CD14-positive monocyte (primary cell): ENCODE data around the gene TNFRSF9. TPM values are rescaled to one million over a fixed set of nuclear protein-coding genes. Genes with fewer than 3 reads are reported as not detected.

ENCODE experiments used
- DNase-seq, 3 donors: peaks; one replicate each; pipeline ENCODE4 v3.0.0-alpha.2; 2011 to 2022
- H2AFZ ChIP-seq: 2 replicates; pipeline ENCODE4 v1.6.0; 2012; ENCODE audit warnings: mild to moderate bottlenecking, low read depth, low read length, inconsistent platforms; ENCODE audit not compliant: insufficient read depth, poor library complexity, severe bottlenecking
- H3K27ac ChIP-seq, 2 donors: 1 replicate in 1 of 2; 2 replicates in 1 of 2; pipeline ENCODE4 v1.5.1; 2012 to 2013; ENCODE audit warnings: low read length in 2 of 2, control low read depth in 1 of 2, inconsistent platforms in 1 of 2, low read depth in 1 of 2, mild to moderate bottlenecking in 1 of 2
- H3K27me3 ChIP-seq, 2 donors: one replicate each; pipeline versions ENCODE4 v1.6.0 to v1.6.1; 2011 to 2013; ENCODE audit warnings: low read length in 2 of 2; ENCODE audit not compliant: control insufficient read depth in 2 of 2, insufficient read depth in 2 of 2
- H3K36me3 ChIP-seq, 2 donors: replicated peaks in 1 of 2; 1 replicate in 1 of 2; 2 replicates in 1 of 2; pipeline versions ENCODE4 v1.5.1 to v1.6.1; 2012 to 2013; ENCODE audit warnings: low read length in 2 of 2, control low read depth in 1 of 2, inconsistent platforms in 1 of 2, mild to moderate bottlenecking in 1 of 2; ENCODE audit not compliant: insufficient read depth in 2 of 2, control insufficient read depth in 1 of 2
- H3K4me1 ChIP-seq, 2 donors: 1 replicate in 1 of 2; 2 replicates in 1 of 2; pipeline versions ENCODE4 v1.5.1 to v1.6.1; 2012 to 2013; ENCODE audit warnings: low read length in 2 of 2, control low read depth in 1 of 2, inconsistent platforms in 1 of 2, mild to moderate bottlenecking in 1 of 2, moderate library complexity in 1 of 2; ENCODE audit not compliant: insufficient read depth in 2 of 2, control insufficient read depth in 1 of 2
- H3K4me2 ChIP-seq: replicated peaks from 2 replicates; pipeline ENCODE3; 2012; ENCODE audit warnings: low read length, moderate library complexity, mild to moderate bottlenecking; ENCODE audit not compliant: poor library complexity, severe bottlenecking; ENCODE audit errors: extremely low read depth
- H3K4me3 ChIP-seq, 3 experiments: fragments of 200-600 bp in 1 of 3; sonication (generic) in 1 of 3; replicated peaks in 1 of 3; 1 replicate in 2 of 3; 2 replicates in 1 of 3; pipeline ENCODE4 v1.5.1; 2011 to 2013; ENCODE audit warnings: low read length in 3 of 3, mild to moderate bottlenecking in 3 of 3, control low read depth in 2 of 3, low read depth in 2 of 3, inconsistent platforms in 1 of 3, moderate library complexity in 1 of 3
- H3K79me2 ChIP-seq: 2 replicates; pipeline ENCODE4 v1.6.0; 2012; ENCODE audit warnings: mild to moderate bottlenecking, control low read depth, inconsistent platforms, low read length, moderate library complexity; ENCODE audit not compliant: insufficient read depth
- H3K9ac ChIP-seq: 2 replicates; pipeline ENCODE4 v1.6.0; 2017; ENCODE audit warnings: low read length, mild to moderate bottlenecking; ENCODE audit not compliant: insufficient read depth, poor library complexity, severe bottlenecking
- H3K9me3 ChIP-seq, 2 donors: replicated peaks in 1 of 2; 1 replicate in 1 of 2; 2 replicates in 1 of 2; pipeline versions ENCODE4 v1.5.1 to v1.6.1; 2012 to 2013; ENCODE audit warnings: low read length in 2 of 2, control low read depth in 1 of 2; ENCODE audit not compliant: control insufficient read depth in 1 of 2, insufficient read depth in 1 of 2
- H4K20me1 ChIP-seq: 2 replicates; pipeline ENCODE4 v1.6.0; 2012; ENCODE audit warnings: mild to moderate bottlenecking, low read length, control low read depth, moderate library complexity; ENCODE audit not compliant: insufficient read depth
- H3K27ac Mint-ChIP-seq, 7 donors: one replicate each; pipeline ENCODE4 v1.8.0; 2020; ENCODE audit warnings: mild to moderate bottlenecking in 7 of 7, mixed read lengths in 7 of 7, moderate library complexity in 6 of 7, inconsistent platforms in 2 of 7
- H3K27me3 Mint-ChIP-seq, 3 donors: one replicate each; pipeline ENCODE4 v1.8.0; 2021 to 2022; ENCODE audit warnings: low read depth in 3 of 3, mild to moderate bottlenecking in 3 of 3, mixed read lengths in 3 of 3, moderate library complexity in 3 of 3, inconsistent platforms in 1 of 3
- H3K36me3 Mint-ChIP-seq, 2 donors: one replicate each; pipeline ENCODE4 v1.8.0; 2020; ENCODE audit warnings: mixed read lengths in 2 of 2, inconsistent platforms in 1 of 2, mild to moderate bottlenecking in 1 of 2
- H3K4me1 Mint-ChIP-seq: one replicate; pipeline ENCODE4 v1.8.0; 2020; ENCODE audit warnings: mild to moderate bottlenecking, mixed read lengths
- H3K4me3 Mint-ChIP-seq, 2 donors: one replicate each; pipeline ENCODE4 v1.8.0; 2020; ENCODE audit warnings: mild to moderate bottlenecking in 2 of 2, mixed read lengths in 2 of 2, moderate library complexity in 1 of 2
- H3K9me3 Mint-ChIP-seq, 7 donors: one replicate each; pipeline ENCODE4 v1.8.0; 2020 to 2022; ENCODE audit warnings: mixed read lengths in 7 of 7, mild to moderate bottlenecking in 6 of 7, moderate library complexity in 6 of 7, inconsistent platforms in 2 of 7
- WGBS: methylation state at CpG from one replicate; pipeline ENCODE4 v1.1.5; 2013; ENCODE audit warnings: missing lambda C conversion rate; ENCODE audit not compliant: insufficient coverage; 5-methylcytosine and 5-hydroxymethylcytosine counted together
- intact Hi-C, 2 donors: fragments of 100-400 bp; cut with micrococcal nuclease; formaldehyde crosslinking; loops; one replicate each; pipeline versions ENCODE4 v1.15.0 to v1.15.1; 2023
- polyA plus RNA-seq, 3 donors: library from polyadenylated mRNA; depleted of rRNA in 1 of 3; unstranded in 2 of 3; stranded (reverse) in 1 of 3; fragments of 300-500 nt in 2 of 3; fragments of >200 nt in 1 of 3; fragmentation: Illumina TruSeq in 2 of 3; gene quantifications; 1 replicate in 2 of 3; 2 replicates in 1 of 3; pipeline ENCODE4 v1.2.3, GENCODE V29; 2012 to 2021
- TF ChIP-seq, protein P1 (sequence below): fragments of 200-600 bp; IDR thresholded peaks from one replicate; pipeline ENCODE4 v1.8.0; 2022; ENCODE audit warnings: antibody characterized with exemption, mild to moderate bottlenecking

The TNFRSF9 gene
- polyA plus RNA-seq, 3 donors: 1.1 to 2.6 (median 2.6) TPM

DNA sequence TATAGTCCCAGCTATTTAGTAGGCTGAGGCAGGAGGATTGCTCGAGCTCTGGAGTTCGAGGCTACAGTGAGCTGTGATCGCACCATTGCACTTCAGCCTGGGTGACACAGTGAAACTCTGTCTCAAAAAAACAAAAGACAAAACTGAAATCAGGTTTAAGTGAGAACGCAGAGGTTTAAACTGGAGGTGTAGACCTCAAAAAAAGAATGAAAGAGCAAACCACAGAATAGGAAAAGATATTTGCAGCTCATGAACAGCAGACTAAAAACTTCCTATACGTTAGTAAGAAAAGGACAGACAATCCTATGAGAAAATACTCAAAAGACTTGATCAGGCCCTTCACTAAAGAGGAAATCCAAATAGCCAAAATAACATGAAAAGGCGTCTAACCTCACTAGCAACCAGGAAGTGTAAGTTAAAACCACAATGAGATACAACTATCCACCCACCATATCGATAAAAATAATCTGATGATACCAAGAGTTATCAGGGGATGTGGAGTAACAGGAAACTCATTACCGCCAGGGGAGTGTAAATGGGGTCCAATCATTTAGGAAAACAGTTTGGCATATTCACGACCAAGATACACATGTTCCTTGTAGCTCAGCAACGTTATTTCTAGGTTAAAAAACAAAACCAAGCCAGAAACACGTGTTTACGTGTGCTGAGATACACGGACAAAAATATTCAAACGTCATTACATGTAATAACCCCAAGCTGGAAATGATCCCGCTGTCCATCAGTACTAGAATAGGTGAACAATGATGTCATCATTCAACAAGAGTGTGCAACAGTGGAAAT lies 9.8 kb downstream of the TNFRSF9 start:
- Mint-ChIP-seq H3K36me3 (peaks cover 0 to 3% of the 10 kb centered on the region in 2 donors), H3K9me3 (no peaks in the 10 kb centered on the region), H3K27ac (peak overlapping the region in 1 of 7 donors; percentile 48), H3K4me1 (peaks cover 12% of the 10 kb centered on the region), H3K4me3 (peak overlapping the region in 1 of 2 donors; percentile 46), H3K27me3 (peaks cover 2 to 7% (median 4%) of the 10 kb centered on the region in 3 donors)
- Histone ChIP-seq H3K4me3 (no peak overlapping the region), H3K36me3 (no peaks in the 10 kb centered on the region), H3K27ac (no peak overlapping the region), H3K4me1 (peaks cover 10 to 13% of the 10 kb centered on the region in 2 donors), H3K4me2 (no peak overlapping the region), H3K79me2 (no peaks in the 10 kb centered on the region), H2AFZ (peak overlapping the region; percentile 21), H4K20me1 (no peaks in the 10 kb centered on the region), H3K27me3 (no peaks in the 10 kb centered on the region), H3K9ac (no peak overlapping the region), H3K9me3 (no peaks in the 10 kb centered on the region)
- intact Hi-C loops: no loop called here
- TF ChIP-seq, protein P1, sequence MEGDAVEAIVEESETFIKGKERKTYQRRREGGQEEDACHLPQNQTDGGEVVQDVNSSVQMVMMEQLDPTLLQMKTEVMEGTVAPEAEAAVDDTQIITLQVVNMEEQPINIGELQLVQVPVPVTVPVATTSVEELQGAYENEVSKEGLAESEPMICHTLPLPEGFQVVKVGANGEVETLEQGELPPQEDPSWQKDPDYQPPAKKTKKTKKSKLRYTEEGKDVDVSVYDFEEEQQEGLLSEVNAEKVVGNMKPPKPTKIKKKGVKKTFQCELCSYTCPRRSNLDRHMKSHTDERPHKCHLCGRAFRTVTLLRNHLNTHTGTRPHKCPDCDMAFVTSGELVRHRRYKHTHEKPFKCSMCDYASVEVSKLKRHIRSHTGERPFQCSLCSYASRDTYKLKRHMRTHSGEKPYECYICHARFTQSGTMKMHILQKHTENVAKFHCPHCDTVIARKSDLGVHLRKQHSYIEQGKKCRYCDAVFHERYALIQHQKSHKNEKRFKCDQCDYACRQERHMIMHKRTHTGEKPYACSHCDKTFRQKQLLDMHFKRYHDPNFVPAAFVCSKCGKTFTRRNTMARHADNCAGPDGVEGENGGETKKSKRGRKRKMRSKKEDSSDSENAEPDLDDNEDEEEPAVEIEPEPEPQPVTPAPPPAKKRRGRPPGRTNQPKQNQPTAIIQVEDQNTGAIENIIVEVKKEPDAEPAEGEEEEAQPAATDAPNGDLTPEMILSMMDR: no peak
- 93% methylated on average over 4 of the region's 15 CpGs for WGBS
- no peak for DNase-seq

DNA sequence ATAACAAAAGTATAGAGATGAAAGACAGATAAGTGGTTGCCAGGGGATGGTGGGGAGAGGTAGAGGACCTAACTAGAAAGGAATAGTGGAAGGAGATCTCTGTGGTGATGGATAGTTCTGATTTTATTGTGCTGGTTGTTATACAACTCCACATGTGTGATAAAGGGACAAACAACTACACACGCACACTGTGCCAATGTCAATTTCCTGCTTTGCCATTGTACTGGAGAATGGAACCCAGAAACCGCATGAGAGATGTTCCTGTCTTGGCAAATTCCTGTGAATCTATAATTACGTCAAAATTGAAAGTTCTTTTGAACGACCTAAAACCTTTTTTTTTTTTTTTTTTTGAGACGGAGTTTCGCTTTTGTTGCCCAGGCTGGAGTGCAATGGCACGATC lies 11.0 kb downstream of the TNFRSF9 start:
- 85% methylated on average over 3 of the region's 7 CpGs for WGBS
- Mint-ChIP-seq H3K27ac (no peak overlapping the region), H3K4me1 (peaks cover 12% of the 10 kb centered on the region), H3K27me3 (peaks cover 1 to 7% (median 6%) of the 10 kb centered on the region in 3 donors), H3K36me3 (peaks cover 0 to 3% of the 10 kb centered on the region in 2 donors), H3K9me3 (no peaks in the 10 kb centered on the region), H3K4me3 (no peak overlapping the region)
- no peak for DNase-seq
- Histone ChIP-seq H3K4me2 (no peak overlapping the region), H3K36me3 (no peaks in the 10 kb centered on the region), H3K9me3 (no peaks in the 10 kb centered on the region), H3K27ac (no peak overlapping the region), H3K4me1 (peaks cover 10 to 13% of the 10 kb centered on the region in 2 donors), H3K4me3 (no peak overlapping the region), H4K20me1 (no peaks in the 10 kb centered on the region), H2AFZ (no peak overlapping the region), H3K9ac (no peak overlapping the region), H3K27me3 (no peaks in the 10 kb centered on the region), H3K79me2 (no peaks in the 10 kb centered on the region)
- intact Hi-C loops: no loop called here
- TF ChIP-seq, protein P1: no peak
